Activated CD4-positive, alpha-beta T cell treated with anti-CD3 and anti-CD28 coated beads, Interleukin-2, amount 50 U/mL, for 16 hours (primary cell): Measurements from ENCODE around the gene ADRA2B.
A peak's percentile ranks its signal among the peaks of the same experiment; 100 is the strongest.

Source experiments
- DNase-seq: peaks from one replicate; pipeline ENCODE4 v3.0.0-alpha.2; 2020

ADRA2B gene

DNA sequence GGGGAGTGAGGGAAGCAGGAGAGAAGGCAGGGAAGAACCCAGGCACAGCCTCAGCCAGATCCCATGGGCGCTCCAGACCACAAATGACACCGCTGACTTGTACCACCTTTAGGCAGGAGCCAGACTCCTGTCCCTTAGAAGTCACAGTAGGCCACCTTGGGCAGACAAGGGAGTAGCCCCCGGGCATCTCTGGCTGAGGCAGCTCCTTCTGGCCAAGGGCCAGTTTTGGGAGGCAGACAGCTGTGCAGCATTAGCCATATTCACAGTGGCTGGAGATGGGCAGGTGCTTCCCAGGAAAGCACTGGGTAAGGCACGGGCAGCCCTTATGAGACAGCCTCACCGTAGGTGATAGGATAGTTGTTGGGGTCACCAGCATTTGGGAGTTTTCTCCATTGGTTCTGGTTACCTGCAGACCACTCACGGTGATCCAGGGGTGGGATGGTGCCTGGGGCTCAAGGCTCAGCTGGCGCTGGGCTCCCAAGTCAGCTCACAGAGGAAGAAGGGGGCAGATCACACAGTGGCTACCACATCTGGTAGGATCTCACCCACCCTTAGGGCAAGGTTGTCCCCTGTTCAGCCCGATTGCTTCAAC lies 19.9 kb upstream of the ADRA2B start:
- DNase-seq: no peak

DNA sequence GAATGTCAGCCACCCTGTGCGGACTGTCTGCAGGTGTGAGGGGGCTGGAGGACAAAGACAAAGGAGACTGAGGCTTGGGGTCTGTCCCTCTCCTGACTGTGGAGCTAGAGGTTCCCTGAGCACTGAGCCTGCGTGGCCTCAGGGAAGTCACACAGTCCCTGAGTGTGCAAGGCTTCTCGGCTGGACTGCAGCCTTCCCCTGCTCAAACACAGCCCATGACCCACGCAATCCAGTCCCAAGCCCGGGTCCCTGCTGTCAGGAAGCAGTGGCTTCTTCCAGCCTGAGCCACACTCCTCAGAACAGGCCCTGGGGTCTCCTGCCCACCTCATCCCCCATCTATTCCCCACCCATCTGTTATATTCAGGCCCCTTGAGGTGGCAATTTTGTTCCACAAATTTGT lies 19.2 kb upstream of the ADRA2B start:
- no peak for DNase-seq

DNA sequence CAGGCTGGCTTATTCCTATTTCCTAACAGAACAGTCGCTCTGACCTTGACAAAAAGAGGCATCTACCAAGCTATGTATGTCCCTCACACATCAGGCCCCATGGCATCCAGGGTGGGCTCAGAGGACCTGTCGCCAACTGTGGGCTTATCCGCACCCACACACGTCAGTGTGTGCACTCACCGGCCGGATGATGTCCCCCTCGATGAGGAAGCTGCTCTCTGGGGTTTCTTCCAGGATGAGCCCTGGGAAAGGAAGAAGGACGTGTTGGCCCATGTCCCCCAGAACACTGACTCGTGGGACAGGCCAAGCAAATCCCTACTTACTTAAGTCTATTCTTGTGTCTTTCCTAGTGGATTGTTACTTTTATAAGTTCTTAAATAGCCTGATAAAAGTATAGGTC lies 18.8 kb upstream of the ADRA2B start:
- no peak for DNase-seq

DNA sequence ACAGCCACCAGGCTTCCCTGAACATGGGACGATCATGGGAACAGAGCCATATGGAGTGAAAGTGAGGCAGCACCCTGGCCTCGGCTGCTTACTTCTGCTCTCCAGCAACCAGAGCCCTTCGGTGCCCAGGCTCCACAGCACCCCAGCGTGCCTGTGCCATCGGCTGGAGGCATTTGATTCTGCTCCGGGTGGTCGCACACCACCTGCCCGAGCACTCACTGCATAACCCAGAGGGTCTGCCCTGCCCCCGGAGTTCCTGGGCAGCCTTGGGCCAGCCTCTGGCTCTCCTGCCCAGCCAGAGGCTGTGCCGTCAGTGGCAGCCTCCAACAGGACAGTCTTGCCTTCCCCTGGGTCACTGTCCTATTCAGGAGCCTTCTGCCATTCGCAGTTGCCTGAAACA lies 18.1 kb upstream of the ADRA2B start:
- no peak for DNase-seq

DNA sequence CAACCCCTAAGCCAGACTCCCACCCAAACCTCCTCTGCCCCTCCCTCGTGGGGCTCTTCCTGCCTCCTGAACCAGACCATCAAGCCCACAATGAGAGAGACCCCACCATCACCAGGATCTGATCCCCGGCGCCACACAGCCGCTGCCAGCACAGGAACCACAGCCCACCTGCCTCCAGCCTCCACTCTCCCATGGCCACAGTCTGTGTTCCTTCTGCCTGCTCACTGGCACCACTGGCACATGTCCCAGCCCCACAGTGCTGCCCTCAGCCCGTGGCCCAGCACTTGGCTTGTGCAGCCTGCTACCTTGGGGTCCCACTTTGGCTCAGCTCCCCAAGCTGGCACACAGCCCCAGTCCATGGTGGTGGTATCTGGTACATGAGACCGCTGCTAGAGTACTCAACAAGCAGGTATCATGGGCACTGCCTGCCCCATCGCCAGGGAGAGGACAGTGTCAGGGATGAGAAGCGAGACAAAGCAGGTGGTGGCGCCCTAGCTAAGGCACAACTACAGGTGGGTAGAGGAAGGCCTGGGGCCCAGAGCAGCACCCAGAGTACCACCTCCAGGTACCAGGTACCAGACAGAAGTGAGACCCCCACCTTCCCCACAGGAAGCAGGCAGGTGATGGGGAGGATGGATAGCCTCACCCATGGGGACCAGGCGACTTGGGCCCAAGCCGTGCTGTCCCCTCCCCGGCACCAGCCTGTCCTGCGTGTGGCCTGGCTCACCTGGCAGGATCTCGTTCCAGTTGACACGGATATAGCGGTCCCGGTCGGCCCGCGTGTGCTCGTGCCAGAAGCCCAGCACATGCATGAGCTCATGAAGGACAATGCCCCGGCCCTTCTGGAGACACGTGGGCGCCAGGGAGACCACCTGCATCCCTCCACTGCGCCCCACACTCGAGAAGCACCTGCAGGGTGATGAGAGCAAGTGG lies 15.7 kb upstream of the ADRA2B start:
- no peak for DNase-seq

DNA sequence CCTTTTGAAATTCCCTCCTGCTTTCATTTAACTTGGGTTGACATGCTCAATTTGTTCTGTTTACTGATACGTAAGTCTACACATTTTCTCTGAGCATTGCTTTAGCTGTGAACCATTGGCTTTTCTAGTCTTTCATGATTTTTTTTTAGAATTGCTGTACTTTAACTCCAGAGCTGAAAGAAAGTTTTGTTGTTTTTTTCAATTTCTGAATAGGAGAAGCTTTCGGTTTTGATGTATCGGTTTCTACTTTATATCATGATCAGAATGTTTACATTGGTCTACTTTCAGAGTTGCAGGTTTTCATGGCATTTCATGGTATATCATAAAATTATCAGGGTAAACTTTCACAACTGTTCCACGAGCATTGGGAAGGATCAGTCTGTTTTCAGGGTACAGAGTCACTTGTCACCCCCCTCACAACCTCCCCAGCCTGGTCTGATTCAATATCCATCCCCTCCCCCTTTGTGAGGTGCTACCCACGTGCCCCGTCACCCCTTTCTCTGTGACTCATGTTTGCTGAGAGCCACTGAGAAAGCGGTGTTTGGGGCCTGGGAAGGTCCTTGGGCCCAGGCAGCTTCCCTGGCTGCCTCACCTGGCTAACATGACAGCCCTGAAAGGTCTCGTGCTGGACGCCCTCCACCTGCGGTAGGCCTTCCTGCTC lies 14.9 kb upstream of the ADRA2B start:
- DNase-seq: peak; percentile 56

DNA sequence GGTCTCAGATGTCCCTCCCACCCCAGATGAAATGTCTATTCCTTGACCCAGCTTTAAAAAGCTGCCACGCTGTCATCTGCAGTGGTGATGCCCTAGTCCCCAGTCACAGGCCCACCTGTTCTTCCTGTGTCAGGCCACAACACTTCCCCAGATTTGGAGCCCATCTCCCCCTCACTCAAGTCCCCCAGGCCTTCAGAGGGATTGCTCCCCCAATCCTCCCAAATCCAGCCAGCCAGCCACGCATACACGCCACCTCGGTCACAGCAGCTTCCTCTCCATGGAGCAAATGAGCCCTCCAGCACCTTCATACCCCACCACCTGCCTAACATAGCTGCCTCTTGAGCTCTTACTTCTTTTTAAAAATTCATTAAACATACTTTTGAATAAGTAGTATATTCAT lies 14.1 kb upstream of the ADRA2B start:
- no peak for DNase-seq

DNA sequence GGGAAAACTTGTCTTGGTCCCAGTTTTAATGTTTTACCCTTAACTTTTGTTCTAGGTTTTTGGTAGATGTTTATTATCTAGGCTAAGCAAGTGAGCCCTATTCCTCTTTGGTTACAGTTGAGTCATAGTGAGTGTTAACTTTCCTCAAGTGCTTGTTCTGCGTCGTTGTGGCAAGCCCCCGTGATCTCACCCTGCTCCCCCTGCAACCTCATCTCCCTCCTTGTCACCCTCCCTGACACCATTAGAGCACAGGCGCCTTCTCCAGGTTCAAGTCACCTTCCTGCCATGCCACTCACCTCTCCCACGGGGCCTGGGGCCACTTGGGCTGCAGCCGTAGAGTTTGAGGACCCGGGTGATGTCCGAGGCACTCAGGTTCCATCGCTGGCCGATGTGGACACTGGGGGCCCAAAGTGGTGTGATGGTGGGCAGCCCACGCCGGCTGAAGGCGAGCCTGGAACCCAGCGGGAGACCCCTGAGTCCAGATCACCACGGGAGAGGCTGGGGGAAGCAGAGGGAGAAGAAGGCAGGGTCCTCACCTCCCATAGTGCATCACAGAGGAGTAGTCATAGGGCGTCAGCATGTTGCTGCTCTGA lies 13.3 kb upstream of the ADRA2B start:
- DNase-seq: no peak

DNA sequence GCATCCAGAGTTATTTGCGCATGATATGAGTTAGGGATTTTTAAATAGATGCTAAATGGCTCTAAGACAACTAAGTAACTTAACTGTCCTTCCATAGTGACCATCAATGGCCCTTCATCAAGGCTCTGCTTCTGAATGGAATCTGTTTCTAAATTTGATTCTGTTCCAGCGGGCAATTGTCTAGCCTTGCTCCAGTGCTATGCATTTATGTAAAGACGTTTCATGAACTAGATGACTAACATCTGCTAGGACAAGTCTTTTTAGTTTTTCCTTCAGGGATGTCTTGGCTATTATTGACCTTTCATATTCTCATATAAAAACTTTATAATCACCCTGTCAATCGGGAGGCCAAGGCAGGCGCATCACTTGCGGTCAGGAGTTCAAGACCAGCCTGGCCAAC lies 12.1 kb upstream of the ADRA2B start:
- no peak for DNase-seq

DNA sequence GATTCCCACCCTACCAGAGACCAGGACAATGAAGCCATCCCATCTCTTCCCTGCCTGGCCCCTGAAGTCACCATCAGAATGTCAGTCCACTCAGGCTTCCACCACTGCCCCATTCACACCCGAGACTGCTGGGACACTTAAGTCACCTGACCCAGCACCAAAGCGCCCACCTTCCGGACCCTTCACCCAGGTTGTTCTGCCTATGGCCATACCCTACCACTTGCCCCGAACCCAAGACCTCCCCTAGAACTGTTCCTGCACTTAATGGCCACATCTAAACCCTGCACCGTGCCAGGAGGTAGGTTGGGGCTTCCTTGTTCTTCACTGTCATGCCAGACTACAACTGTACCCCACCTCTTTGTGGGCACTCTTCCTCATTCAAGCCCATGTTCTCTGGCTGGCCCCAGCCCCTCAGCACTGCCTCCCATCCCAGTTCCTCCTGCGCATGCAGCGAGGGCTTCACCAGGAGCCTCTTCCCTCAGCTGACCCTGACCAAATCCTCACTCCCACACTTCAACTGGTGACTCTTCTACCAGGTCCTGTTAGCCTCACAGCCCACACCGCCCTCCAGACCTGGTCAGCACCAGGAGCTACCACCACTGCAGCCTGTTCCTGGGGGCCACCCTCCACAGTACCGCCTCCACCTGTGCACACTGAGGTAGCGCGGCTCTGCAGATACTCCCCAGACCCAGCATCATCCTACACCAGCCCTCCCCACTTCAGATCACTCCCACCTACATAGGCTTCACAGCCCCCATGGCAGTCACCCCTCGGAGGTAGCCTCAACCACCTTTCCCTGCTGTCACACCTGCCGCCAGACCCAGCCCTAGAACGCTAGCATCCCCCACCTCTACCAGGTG lies 8.3 kb upstream of the ADRA2B start:
- no peak for DNase-seq

DNA sequence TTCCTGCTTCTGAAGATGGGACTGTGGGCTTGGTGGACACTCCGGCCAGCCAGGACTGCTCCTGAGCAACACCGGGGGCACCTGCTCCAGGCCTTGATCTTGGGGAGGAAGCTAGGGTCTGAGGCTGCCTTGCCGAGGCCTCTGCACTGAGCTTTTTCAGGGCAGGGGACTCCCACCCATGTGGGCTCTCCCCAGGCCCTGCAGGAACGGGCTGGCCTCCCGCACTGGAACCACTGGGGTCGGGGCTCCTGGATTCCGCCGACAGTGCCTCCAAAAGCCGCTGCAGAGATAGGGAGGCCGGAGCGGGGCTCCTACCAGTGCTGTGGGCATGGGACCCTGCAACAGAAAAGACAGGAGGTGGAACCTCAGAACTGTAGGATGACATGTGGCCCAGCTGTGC lies 7.6 kb upstream of the ADRA2B start:
- no peak for DNase-seq

DNA sequence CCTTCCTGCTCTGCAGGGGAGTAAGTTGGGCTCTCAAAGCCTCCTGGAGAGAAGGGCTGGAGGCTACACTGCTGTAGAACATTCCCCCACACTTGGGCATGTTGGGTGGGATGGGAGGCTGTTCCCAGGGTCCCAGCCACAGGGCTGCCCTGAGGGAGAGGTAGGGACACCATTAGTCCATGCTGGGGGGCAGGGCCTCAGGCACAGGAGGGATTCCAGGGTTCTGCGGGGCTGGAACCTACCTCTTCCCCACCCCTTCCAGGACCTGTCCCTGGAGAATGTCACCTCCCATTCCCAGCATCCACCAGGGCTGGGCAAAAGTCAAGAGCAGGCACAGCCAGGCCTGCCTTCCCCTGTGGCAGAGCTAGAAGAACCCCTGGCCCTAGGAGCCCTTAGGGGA lies 6.9 kb upstream of the ADRA2B start:
- DNase-seq: no peak

DNA sequence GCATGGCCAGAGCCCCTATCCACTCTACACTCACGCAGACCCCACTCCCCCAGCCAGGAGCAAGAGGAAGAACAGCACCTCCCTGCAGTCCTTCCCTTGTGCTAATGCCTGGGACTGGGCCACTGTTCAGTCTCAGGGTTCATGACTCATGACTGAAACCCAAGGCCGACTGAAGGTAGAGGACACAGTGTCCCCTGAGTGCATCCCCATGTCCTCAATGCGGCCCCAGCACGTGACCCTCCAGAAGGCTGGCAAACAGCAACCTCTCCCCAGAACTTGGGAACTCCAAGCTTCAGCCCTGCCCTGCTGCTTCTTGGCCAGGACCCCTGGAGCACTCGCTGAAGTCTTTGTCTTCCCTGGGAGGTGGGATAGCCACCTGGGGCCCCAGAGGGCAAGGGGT lies 6.0 kb upstream of the ADRA2B start:
- no peak for DNase-seq

DNA sequence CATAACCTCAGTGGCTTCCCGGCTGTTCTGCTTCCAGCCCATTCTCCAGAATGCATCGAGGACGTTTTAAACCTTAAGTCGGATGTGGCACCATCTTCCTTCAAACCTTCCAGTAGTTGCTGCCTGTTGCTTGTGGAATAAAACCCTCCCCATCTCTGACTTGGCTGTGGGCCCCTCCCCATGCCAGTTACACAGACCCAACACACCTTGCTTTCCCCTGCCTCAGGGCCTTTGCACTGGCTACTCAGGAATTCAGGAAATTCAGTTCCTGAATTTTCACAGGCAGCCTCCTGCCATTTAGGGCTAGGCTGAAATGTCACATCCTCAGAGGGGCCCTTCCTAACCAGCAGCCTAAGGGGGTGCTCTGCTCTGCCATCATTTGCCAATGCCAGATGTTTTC lies 5.0 kb upstream of the ADRA2B start:
- no peak for DNase-seq

DNA sequence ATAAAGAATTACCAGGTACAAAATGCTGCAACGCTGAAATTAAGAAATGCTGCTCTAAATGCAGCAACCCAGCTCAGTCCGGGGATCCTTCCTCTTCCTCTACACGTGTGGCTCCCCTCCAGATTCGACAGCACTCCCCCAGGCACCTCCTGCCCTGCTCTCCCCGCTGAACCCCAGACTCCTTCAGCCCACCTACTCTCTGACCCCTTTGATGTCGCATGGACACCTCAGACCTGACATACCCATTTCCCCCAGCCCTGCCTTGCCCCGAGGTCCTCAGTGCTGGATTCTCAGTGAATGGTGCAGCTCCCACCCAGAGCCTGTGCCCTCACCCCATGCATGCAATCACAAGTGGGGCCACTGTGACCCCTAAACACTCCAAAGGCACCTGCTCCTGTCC lies 4.6 kb upstream of the ADRA2B start:
- DNase-seq: no peak

DNA sequence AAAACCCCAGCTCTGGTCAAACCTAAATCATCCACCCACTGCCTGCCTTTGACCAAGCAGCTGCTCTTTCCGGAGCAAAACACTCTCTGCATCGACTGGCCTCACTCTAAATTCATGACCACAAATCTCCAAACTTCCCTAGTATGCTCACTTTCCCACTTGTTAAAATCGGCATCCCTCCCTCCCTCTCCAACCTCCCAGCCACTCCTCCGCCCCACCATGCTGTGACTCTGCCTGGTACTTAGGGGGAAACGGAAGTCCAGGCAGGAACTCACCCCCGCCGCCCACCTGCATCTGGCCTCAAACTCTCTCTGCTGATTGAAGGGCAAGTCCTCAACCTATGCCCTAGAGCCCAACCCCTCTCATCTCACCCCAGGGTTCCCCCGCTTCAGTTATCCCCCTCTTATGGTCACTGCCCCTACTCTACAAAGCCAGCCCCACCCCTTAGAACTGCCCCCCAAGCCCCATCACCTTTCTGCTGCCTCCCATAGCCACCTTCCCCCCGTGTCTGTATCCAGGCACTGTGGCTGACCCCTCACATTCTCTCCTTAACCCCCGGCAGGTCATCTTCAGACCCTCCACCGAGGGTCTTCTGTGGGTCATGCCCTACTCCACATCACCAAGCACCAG lies 3.8 kb upstream of the ADRA2B start:
- DNase-seq: no peak

DNA sequence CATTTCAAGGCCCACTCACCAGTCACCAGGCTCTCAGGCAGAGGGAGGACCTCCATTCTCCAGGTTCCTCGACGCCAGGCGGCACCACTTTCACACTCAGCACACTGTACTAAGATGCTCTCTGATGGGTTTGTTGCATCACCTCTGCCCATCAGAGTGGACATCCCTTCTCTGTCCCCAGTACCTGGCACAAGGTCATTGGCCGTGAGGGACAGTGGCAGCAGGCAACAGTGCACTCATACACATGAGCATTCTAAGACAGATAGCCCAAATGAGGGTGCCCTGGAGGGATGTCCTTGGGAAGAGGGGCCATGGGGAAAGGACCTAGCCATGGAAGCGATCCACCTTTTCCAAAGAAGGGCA lies 3.0 kb upstream of the ADRA2B start:
- no peak for DNase-seq

DNA sequence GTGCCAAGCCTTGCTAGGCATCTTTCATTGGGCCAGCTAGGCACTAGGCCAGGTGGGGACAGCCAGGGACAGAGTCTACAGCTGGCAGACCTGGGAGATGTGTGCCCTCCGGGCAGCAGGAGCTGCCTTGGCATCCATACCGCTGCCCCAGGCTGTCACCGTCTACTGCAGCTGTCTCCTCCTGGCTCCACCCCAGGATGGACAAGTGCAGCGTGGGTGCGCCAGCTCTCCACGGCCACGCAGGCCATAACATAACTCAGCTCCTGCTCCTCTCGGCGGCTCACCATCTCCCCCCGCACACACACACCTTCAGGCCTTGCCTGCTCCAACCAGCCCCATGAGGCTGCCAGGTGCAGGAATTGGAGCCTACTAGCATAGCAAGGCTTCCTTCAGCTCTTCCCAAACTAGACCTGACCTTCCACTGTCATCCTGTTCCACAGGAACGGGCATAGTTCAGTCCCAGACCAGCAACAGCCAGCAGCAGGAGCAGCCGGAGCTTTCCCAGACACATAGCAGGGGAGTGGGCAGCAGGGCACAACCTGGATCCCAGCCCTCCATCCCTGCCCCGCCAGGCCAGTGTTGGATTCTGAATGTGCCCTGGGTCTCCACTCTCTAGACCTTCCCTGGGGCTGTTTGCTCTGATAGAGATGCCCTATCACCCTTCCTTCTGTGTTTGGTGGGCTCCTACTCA lies 2.5 kb upstream of the ADRA2B start:
- DNase-seq: no peak

DNA sequence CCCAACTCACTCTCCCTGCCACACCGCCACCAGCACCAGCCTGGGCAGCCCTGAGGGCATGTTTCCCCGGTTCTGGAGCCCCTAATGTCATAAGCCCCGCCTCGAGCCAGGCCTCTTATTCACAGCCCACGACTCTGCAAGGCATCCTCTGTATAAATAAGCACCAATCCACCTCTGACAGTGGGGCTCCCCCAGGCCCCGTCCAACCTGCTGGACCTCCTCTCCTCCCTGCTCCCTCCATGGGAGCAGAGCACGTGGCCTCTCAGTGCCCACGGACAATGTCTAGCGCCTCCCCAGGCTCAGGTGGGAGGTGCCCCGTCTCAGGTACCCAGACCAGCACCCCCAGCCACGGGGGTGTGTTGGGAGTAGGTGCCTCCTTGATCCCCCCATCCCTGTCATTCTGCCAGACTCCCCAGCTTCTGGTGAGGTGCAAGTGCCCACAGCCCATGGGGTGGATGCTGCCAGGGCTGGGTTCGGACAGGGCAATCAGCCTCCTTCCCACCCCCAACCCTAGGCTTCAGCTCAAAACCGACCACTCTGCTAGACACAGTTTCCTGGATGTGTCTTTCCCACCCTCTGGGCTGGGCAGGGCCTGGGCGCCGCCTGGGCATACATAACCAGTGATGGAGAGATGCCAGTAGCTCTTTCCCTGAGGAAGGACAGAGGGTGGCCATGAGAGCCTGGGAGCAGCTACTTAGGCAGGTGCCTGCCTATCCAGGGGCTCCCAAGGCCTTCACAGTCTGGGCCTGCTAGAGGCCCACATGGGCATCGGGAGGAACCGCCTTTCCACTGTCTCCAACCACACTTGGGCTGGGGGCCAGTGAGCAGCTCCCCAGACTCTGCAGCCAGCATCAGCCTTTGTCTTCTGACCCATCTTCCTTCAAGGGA lies 1.6 kb upstream of the ADRA2B start:
- DNase-seq: no peak

DNA sequence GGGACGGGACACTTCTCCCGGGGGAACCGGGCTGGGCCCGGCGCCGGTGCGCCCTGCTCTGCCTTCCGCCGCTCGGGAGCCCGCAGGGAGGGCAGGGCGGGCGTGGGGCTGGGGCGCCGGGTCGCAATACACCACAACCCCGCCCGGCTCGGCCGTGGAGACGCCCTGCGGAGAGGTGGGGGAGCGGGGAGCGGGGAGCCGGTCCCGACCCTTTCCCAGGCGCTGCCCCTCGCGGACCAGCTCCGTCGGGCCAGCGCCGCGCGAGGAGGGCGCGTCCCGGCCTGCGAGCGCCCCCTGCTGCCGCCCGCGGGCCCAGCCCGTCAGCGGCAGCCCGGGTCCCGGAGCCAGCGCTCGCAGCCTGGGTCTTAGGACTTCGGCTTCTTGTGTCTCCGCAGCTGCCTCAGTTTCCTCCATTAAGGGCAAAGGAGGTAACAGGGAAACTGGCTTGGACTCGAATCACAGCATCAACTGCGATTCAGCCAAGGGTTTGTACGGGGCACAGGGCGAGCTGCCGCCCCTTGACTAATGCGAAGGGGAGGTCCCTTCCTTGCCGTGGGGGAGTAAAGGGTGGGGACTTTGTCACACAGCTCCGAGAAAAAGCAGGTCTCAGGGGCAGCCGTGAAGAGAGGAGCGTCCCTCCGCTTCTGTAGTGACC lies 635 bp upstream of the ADRA2B start:
- peak; percentile 54 for DNase-seq
